HepG2 (cell line): ENCODE measurements around the gene INO80E. TPM values are rescaled to one million over a fixed set of nuclear protein-coding genes. Genes with fewer than 3 reads are reported as not detected.

Experiments
- FOXJ3 ChIP-seq: sonication (generic); formaldehyde crosslinking; IDR thresholded peaks from 2 replicates; pipeline ENCODE4 v1.4.0; 2020; ENCODE audit warnings: missing genetic modification reagents, mild to moderate bottlenecking, borderline replicate concordance
- KAT8 ChIP-seq: IDR thresholded peaks from 2 replicates; pipeline ENCODE4 v1.6.1; 2016; ENCODE audit warnings: missing genetic modification reagents, missing compliant biosample characterization
- KMT2A ChIP-seq: sonication (generic); formaldehyde crosslinking; IDR thresholded peaks from 2 replicates; pipeline ENCODE4 v1.4.0; 2020; ENCODE audit warnings: missing genetic modification reagents
- NFYC ChIP-seq: IDR thresholded peaks from 2 replicates; pipeline ENCODE4 v1.6.1; 2016; ENCODE audit warnings: missing genetic modification reagents, missing compliant biosample characterization
- SMYD3 ChIP-seq: sonication (generic); formaldehyde crosslinking; IDR thresholded peaks from 2 replicates; pipeline ENCODE4 v1.8.1; 2023; ENCODE audit warnings: mild to moderate bottlenecking, missing genetic modification reagents
- THYN1 ChIP-seq: sonication (generic); formaldehyde crosslinking; IDR thresholded peaks from 2 replicates; pipeline ENCODE4 v1.8.1; 2023; ENCODE audit warnings: low read depth, mild to moderate bottlenecking, moderate library complexity, missing genetic modification reagents, borderline replicate concordance
- ZBTB7B ChIP-seq: sonication (generic); formaldehyde crosslinking; IDR thresholded peaks from 2 replicates; pipeline ENCODE4 v1.4.0; 2020; ENCODE audit warnings: missing genetic modification reagents
- ZNF329 ChIP-seq: sonication (generic); formaldehyde crosslinking; IDR thresholded peaks from 2 replicates; pipeline ENCODE4 v1.9.0; 2021; ENCODE audit warnings: low read depth, mild to moderate bottlenecking, missing genetic modification reagents
- ZNF562 ChIP-seq: sonication (generic); formaldehyde crosslinking; IDR thresholded peaks from 2 replicates; pipeline ENCODE4 v1.8.0; 2022; ENCODE audit warnings: missing genetic modification reagents, borderline replicate concordance
- ZNF839 ChIP-seq: sonication (generic); formaldehyde crosslinking; IDR thresholded peaks from 2 replicates; pipeline ENCODE4 v1.4.0; 2020; ENCODE audit warnings: missing genetic modification reagents, mild to moderate bottlenecking, borderline replicate concordance
- polyA plus RNA-seq, 8 experiments: library from polyadenylated mRNA; depleted of rRNA in 3 of 8; stranded (reverse) in 7 of 8; unstranded in 1 of 8; fragments of >200 nt; fragmentation: Illumina TruSeq in 4 of 8; extraction: Trizol in 4 of 8; gene quantifications; 2 replicates each; pipeline versions ENCODE4 v1.2.1 to v1.2.3, GENCODE V29; 2011 to 2016; ENCODE audit warnings: low read depth in 4 of 8, missing spikeins in 1 of 8, mixed read lengths in 1 of 8; ENCODE audit not compliant: insufficient read depth in 1 of 8
- total RNA-seq, 5 experiments: library from RNA; depleted of rRNA; stranded (reverse); fragments of >200 nt; fragmentation: Illumina TruSeq; extraction: Trizol; gene quantifications; 2 replicates each; pipeline ENCODE4 v1.2.3, GENCODE V29; 2016; ENCODE audit warnings: low read depth in 1 of 5
- TF ChIP-seq, protein P1 (sequence below): fragments of 450-650 bp; IDR thresholded peaks from 2 replicates; pipeline ENCODE4 v1.6.1; 2017; ENCODE audit warnings: mild to moderate bottlenecking
- TF ChIP-seq, protein P2 (sequence below), 2 experiments: sonication (generic) in 1 of 2; formaldehyde crosslinking in 1 of 2; IDR thresholded peaks; 2 replicates each; pipeline versions ENCODE4 v1.4.0 to v1.6.1; 2016 to 2020; ENCODE audit warnings: borderline replicate concordance in 1 of 2, low read depth in 1 of 2, mild to moderate bottlenecking in 1 of 2, missing genetic modification reagents in 1 of 2
- TF ChIP-seq, protein P3 (sequence below): sonication (generic); formaldehyde crosslinking; IDR thresholded peaks from 2 replicates; pipeline ENCODE4 v1.5.0; 2020; ENCODE audit warnings: missing genetic modification reagents
- TF ChIP-seq, protein P4 (sequence below): IDR thresholded peaks from 2 replicates; pipeline ENCODE4 v1.6.1; 2016; ENCODE audit warnings: low read depth, missing genetic modification reagents, missing compliant biosample characterization

The INO80E gene
- total and polyA plus RNA-seq, 2 of the 13 experiments (the other 11 are each of a cell fraction or from before 2014, with no cell fraction given): 25.8 to 45.6 TPM

DNA sequence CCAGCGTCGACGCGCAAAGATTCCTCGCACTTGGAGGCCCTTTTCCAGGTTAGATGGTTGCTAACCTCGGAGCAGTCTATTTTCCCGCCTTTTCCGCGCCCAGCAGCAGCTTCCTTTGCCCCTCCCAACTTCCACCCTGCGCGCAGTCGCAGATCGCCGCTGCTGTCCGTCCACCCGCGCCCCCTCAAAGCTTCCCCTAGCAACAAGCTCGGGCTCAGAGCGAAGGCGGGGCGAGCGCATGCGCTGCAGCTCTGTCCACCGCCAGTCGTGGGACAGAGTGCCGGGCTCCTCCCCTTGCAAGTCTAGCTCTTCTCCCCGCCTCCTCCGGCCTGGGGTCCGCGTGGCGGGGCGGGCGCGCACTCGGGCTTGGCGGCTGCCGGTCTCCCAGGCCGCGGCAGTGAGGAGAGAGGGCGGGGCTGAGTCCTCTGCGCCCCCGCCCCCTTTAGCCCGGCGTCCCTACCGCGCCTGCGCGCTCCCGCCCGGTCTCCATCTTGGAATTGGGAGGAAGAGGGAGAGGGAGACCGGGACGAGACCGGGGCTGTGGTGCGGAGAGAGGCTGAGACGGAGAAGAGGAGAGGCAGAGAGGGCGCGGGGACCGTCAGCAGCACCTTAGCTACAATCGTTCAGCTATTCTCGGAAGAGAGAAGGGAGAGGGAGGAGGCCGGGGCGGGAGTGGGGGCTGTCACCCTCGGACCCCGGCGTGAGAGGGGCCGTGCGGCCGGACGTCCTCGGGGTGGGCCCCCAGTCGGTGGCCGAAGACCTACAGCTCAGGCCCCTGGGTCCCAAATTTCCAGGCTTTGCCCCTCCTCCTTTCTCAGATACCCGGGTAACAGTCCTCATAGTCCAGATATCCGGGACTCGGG is 22.4 kb upstream of the INO80E start, which contains the start of gene TAOK2 (continued):
- TF ChIP-seq THYN1 (CRISPR knock-in tag): no peak
- TF ChIP-seq, protein P1, sequence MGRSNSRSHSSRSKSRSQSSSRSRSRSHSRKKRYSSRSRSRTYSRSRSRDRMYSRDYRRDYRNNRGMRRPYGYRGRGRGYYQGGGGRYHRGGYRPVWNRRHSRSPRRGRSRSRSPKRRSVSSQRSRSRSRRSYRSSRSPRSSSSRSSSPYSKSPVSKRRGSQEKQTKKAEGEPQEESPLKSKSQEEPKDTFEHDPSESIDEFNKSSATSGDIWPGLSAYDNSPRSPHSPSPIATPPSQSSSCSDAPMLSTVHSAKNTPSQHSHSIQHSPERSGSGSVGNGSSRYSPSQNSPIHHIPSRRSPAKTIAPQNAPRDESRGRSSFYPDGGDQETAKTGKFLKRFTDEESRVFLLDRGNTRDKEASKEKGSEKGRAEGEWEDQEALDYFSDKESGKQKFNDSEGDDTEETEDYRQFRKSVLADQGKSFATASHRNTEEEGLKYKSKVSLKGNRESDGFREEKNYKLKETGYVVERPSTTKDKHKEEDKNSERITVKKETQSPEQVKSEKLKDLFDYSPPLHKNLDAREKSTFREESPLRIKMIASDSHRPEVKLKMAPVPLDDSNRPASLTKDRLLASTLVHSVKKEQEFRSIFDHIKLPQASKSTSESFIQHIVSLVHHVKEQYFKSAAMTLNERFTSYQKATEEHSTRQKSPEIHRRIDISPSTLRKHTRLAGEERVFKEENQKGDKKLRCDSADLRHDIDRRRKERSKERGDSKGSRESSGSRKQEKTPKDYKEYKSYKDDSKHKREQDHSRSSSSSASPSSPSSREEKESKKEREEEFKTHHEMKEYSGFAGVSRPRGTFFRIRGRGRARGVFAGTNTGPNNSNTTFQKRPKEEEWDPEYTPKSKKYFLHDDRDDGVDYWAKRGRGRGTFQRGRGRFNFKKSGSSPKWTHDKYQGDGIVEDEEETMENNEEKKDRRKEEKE: no peak
- TF ChIP-seq, protein P2, sequence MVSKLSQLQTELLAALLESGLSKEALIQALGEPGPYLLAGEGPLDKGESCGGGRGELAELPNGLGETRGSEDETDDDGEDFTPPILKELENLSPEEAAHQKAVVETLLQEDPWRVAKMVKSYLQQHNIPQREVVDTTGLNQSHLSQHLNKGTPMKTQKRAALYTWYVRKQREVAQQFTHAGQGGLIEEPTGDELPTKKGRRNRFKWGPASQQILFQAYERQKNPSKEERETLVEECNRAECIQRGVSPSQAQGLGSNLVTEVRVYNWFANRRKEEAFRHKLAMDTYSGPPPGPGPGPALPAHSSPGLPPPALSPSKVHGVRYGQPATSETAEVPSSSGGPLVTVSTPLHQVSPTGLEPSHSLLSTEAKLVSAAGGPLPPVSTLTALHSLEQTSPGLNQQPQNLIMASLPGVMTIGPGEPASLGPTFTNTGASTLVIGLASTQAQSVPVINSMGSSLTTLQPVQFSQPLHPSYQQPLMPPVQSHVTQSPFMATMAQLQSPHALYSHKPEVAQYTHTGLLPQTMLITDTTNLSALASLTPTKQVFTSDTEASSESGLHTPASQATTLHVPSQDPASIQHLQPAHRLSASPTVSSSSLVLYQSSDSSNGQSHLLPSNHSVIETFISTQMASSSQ (IDR thresholded peaks at IDR 0.05; ENCODE audit: low read depth): no peak
- TF ChIP-seq, protein P2 (CRISPR knock-in tag; IDR thresholded peaks at IDR 0.05; ENCODE audit: borderline replicate concordance): peak; percentile 83
- TF ChIP-seq NFYC (CRISPR knock-in tag): peak; percentile 65
- TF ChIP-seq ZNF562: no peak; the same call in 1 of the 2 replicates
- TF ChIP-seq FOXJ3: no peak
- TF ChIP-seq, protein P3, sequence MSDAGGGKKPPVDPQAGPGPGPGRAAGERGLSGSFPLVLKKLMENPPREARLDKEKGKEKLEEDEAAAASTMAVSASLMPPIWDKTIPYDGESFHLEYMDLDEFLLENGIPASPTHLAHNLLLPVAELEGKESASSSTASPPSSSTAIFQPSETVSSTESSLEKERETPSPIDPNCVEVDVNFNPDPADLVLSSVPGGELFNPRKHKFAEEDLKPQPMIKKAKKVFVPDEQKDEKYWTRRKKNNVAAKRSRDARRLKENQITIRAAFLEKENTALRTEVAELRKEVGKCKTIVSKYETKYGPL (CRISPR knock-in tag): peak; percentile 63; the same call in 1 of the 2 replicates
- TF ChIP-seq, protein P4, sequence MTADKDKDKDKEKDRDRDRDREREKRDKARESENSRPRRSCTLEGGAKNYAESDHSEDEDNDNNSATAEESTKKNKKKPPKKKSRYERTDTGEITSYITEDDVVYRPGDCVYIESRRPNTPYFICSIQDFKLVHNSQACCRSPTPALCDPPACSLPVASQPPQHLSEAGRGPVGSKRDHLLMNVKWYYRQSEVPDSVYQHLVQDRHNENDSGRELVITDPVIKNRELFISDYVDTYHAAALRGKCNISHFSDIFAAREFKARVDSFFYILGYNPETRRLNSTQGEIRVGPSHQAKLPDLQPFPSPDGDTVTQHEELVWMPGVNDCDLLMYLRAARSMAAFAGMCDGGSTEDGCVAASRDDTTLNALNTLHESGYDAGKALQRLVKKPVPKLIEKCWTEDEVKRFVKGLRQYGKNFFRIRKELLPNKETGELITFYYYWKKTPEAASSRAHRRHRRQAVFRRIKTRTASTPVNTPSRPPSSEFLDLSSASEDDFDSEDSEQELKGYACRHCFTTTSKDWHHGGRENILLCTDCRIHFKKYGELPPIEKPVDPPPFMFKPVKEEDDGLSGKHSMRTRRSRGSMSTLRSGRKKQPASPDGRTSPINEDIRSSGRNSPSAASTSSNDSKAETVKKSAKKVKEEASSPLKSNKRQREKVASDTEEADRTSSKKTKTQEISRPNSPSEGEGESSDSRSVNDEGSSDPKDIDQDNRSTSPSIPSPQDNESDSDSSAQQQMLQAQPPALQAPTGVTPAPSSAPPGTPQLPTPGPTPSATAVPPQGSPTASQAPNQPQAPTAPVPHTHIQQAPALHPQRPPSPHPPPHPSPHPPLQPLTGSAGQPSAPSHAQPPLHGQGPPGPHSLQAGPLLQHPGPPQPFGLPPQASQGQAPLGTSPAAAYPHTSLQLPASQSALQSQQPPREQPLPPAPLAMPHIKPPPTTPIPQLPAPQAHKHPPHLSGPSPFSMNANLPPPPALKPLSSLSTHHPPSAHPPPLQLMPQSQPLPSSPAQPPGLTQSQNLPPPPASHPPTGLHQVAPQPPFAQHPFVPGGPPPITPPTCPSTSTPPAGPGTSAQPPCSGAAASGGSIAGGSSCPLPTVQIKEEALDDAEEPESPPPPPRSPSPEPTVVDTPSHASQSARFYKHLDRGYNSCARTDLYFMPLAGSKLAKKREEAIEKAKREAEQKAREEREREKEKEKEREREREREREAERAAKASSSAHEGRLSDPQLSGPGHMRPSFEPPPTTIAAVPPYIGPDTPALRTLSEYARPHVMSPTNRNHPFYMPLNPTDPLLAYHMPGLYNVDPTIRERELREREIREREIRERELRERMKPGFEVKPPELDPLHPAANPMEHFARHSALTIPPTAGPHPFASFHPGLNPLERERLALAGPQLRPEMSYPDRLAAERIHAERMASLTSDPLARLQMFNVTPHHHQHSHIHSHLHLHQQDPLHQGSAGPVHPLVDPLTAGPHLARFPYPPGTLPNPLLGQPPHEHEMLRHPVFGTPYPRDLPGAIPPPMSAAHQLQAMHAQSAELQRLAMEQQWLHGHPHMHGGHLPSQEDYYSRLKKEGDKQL: no peak
- no peak; the same call in 1 of the 2 replicates for TF ChIP-seq ZNF839 (CRISPR knock-in tag)
- TF ChIP-seq KAT8: peak; percentile 83; the same call in 1 of the 2 replicates
- no peak; the same call in none of the 2 replicates for TF ChIP-seq SMYD3 (CRISPR knock-in tag)
- TF ChIP-seq ZNF329 (CRISPR knock-in tag): peak; percentile 64; the same call in 1 of the 2 replicates
- no peak; the same call in 1 of the 2 replicates for TF ChIP-seq KMT2A (CRISPR knock-in tag)
- TF ChIP-seq ZBTB7B (CRISPR knock-in tag): no peak
